A549 (cell line): ENCODE measurements around the gene ARHGAP12. TPM values are rescaled to one million over a fixed set of nuclear protein-coding genes. Genes with fewer than 3 reads are reported as not detected.

ENCODE experiments used
- ATAC-seq, 2 experiments: fragments of 200-7000 bp in 1 of 2; fragments of >200 bp in 1 of 2; cut with Nextera tagmentation in 1 of 2; cut with Tn5 transposase in 1 of 2; 3 replicates each; pipeline versions ENCODE4 v1.8.0 to v1.9.1; 2018 to 2020; ENCODE audit warnings: mild to moderate bottlenecking in 1 of 2, moderate library complexity in 1 of 2
- CTCF ChIA-PET: fragments of 300-600 bp; sonication (Branson Sonifier 250); formaldehyde crosslinking; extraction: SDS; loops from one replicate; lab custom pipeline; 2021; ENCODE audit warnings: antibody characterized with exemption, inconsistent platforms; lab: Yijun Ruan, JAX
- POLR2A ChIA-PET: fragments of 350-600 bp; formaldehyde crosslinking; extraction: SDS; loops from one replicate; lab custom pipeline; 2021; ENCODE audit warnings: antibody characterized with exemption, inconsistent platforms; lab: Yijun Ruan, JAX
- DNase-seq, 2 experiments: peaks; one replicate each; pipeline versions ENCODE4 v3.0.0 to v3.0.0-alpha.2; 2011 to 2016; ENCODE audit warnings: low read depth in 1 of 2, low spot score in 1 of 2
- FAIRE-seq: peaks from 2 replicates; lab custom pipeline; 2011; peaks lifted over from hg19 to GRCh38; lab: Jason Lieb, UNC
- H3K27ac ChIP-seq, 2 experiments: fragments of >200 bp; sonication (Bioruptor Twin); formaldehyde crosslinking; 3 replicates each; pipeline ENCODE4 v1.5.1; 2016 to 2017
- H3K4me1 ChIP-seq: fragments of >200 bp; sonication (Bioruptor Twin); formaldehyde crosslinking; 3 replicates; pipeline ENCODE4 v1.6.1; 2016
- H3K4me2 ChIP-seq: fragments of >200 bp; sonication (Bioruptor Twin); formaldehyde crosslinking; 3 replicates; pipeline ENCODE4 v1.6.1; 2016
- H3K4me3 ChIP-seq: fragments of >200 bp; sonication (Bioruptor Twin); formaldehyde crosslinking; 3 replicates; pipeline ENCODE4 v1.5.1; 2016
- H3K9me3 ChIP-seq: fragments of >200 bp; sonication (Bioruptor Twin); formaldehyde crosslinking; 3 replicates; pipeline ENCODE4 v1.6.1; 2016
- CBX2 ChIP-seq: fragments of 200-600 bp; sonication (generic); IDR thresholded peaks from 2 replicates; pipeline ENCODE4 v1.6.1; 2016; ENCODE audit warnings: low read depth, mild to moderate bottlenecking, borderline replicate concordance
- CBX8 ChIP-seq: fragments of 200-600 bp; sonication (generic); IDR thresholded peaks from 2 replicates; pipeline ENCODE4 v1.6.1; 2016
- ESRRA ChIP-seq: fragments of 150-350 bp; IDR thresholded peaks from 2 replicates; pipeline ENCODE4 v1.6.1; 2014; ENCODE audit warnings: mild to moderate bottlenecking, low read length, borderline replicate concordance
- FOSB ChIP-seq: fragments of 250-450 bp; sonication (Bioruptor Pico); IDR thresholded peaks from 2 replicates; pipeline ENCODE4 v1.5.0; 2020; ENCODE audit warnings: mild to moderate bottlenecking, moderate library complexity
- GATA3 ChIP-seq: IDR thresholded peaks from 2 replicates; pipeline ENCODE4 v1.6.1; 2012; ENCODE audit warnings: borderline replicate concordance
- HDAC2 ChIP-seq: fragments of 200-600 bp; sonication (generic); IDR thresholded peaks from 2 replicates; pipeline ENCODE4 v1.6.1; 2016
- HES2 ChIP-seq: fragments of >200 bp; sonication (Bioruptor Twin); formaldehyde crosslinking; IDR thresholded peaks from 2 replicates; pipeline ENCODE4 v1.6.1; 2016
- HEYL ChIP-seq: fragments of 250-450 bp; sonication (Bioruptor Pico); IDR thresholded peaks from 2 replicates; pipeline ENCODE4 v1.8.0; 2021; ENCODE audit warnings: mild to moderate bottlenecking, moderate library complexity
- HOXB5 ChIP-seq: fragments of 250-450 bp; sonication (Bioruptor Pico); IDR thresholded peaks from 2 replicates; pipeline ENCODE4 v1.5.0; 2020; ENCODE audit warnings: mild to moderate bottlenecking, moderate library complexity
- JUN ChIP-seq, 2 experiments: fragments of >200 bp; sonication (Bioruptor Twin); formaldehyde crosslinking; IDR thresholded peaks; 2 replicates in 1 of 2; 3 replicates in 1 of 2; pipeline ENCODE4 v1.6.1; 2016 to 2017
- NPAS2 ChIP-seq: fragments of 250-450 bp; sonication (Bioruptor Pico); IDR thresholded peaks from 2 replicates; pipeline ENCODE4 v1.8.0; 2022; ENCODE audit warnings: mild to moderate bottlenecking, moderate library complexity, borderline replicate concordance
- PBX3 ChIP-seq: IDR thresholded peaks from 2 replicates; pipeline ENCODE4 v1.6.1; 2012
- PHF8 ChIP-seq: fragments of 200-600 bp; sonication (generic); IDR thresholded peaks from 2 replicates; pipeline ENCODE4 v1.6.1; 2016; ENCODE audit warnings: low read depth, mild to moderate bottlenecking, antibody characterized with exemption, moderate library complexity, borderline replicate concordance
- RAD21 ChIP-seq, 2 experiments: fragments of >200 bp in 1 of 2; sonication (Bioruptor Twin) in 1 of 2; formaldehyde crosslinking in 1 of 2; IDR thresholded peaks in 1 of 2; conservative IDR thresholded peaks in 1 of 2; 2 replicates in 1 of 2; 3 replicates in 1 of 2; pipeline ENCODE4 v1.6.1; 2012 to 2018; ENCODE audit warnings: inconsistent platforms in 1 of 2
- RFX5 ChIP-seq: fragments of 450-650 bp; IDR thresholded peaks from 2 replicates; pipeline ENCODE4 v1.7.1; 2014; ENCODE audit warnings: antibody characterized with exemption, mild to moderate bottlenecking, moderate library complexity
- RNF2 ChIP-seq: fragments of 200-600 bp; sonication (generic); IDR thresholded peaks from 2 replicates; pipeline ENCODE4 v1.6.1; 2016; ENCODE audit warnings: low read depth, mild to moderate bottlenecking, antibody characterized with exemption, moderate library complexity, borderline replicate concordance
- USF2 ChIP-seq: fragments of 450-650 bp; IDR thresholded peaks from 2 replicates; pipeline ENCODE4 v1.6.1; 2014; ENCODE audit warnings: antibody characterized with exemption
- WGBS: methylation state at CpG from one replicate; pipeline ENCODE4 v1.1.6; 2017; ENCODE audit errors: missing lambda C conversion rate; 5-methylcytosine and 5-hydroxymethylcytosine counted together
- polyA plus RNA-seq, 4 experiments: library from polyadenylated mRNA; depleted of rRNA in 3 of 4; stranded (reverse); fragments of >200 nt; fragmentation: RNase III in 1 of 4; extraction: RNeasy Plus Mini Kit Qiagen cat#74134 plus additional on column Dnase treatment in 1 of 4; gene quantifications; 2 replicates in 3 of 4; 3 replicates in 1 of 4; pipeline ENCODE4 v1.2.3, GENCODE V29; 2011 to 2017
- TF ChIP-seq, protein P1 (sequence below): fragments of >200 bp; sonication (Bioruptor Twin); formaldehyde crosslinking; IDR thresholded peaks from 3 replicates; pipeline ENCODE4 v1.5.1; 2016

The ARHGAP12 gene
- polyA plus RNA-seq, 2 of the 4 experiments (the other 2 are of a cell fraction) = 22.1 to 49.3 TPM

- H3K4me1 ChIP-seq = peaks cover 84% of the 10 kb centered on the region
- peak; percentile 61 for FAIRE-seq
- TF ChIP-seq RNF2 (no peak), HDAC2 (no peak), HOXB5 (CRISPR knock-in tag) (no peak), JUN (IDR thresholded peaks at IDR 0.05) (no peak), CBX8 (no peak), RAD21 (conservative IDR thresholded peaks at IDR 0.05 in 1 of 2, IDR thresholded peaks at IDR 0.05 in 1 of 2) (no peak), CBX2 (no peak), RFX5 (no peak), GATA3 (no peak), HES2 (no peak)
- TF ChIP-seq, all 56 proteins: peak for 0
- CTCF ChIA-PET = interaction anchor here (0.8 to 1.9 kb wide), 2 partner anchors 25 to 62 kb away, joined by 3 to 4 read pairs; no protein-coding TSS in a partner anchor
- Histone ChIP-seq H3K4me2 (no peak overlapping the region), H3K9me3 (no peaks in the 10 kb centered on the region), H3K4me3 (no peak overlapping the region), H3K27ac (no peak overlapping the region)
- ATAC-seq (no peak), DNase-seq (no peak)
- POLR2A ChIA-PET = interaction anchor here (0.6 to 0.8 kb wide), 2 partner anchors 9 to 43 kb away, joined by 3 read pairs; partner anchors contain the start of gene ARHGAP12
Measured at GRCh38 chr10:31885971-31886370, 42.7 kb downstream of the ARHGAP12 start.

DNA sequence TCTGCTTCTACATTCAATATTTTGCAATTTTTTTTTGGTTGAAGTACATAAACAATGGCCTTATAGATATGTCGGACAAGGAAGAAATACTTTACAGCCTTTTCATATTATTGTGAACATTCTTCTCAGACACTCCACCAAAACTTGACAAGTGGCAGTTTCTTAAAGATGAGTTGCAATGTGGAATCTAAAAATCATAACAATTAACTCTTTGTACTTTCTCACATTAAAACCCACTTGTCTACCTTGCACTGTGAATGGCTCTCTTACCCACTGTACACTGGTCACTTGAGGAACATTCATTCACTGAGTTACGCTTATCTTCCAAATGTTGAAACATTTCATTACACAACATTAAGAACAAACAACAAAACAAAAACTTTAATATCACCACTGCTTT, 44.2 kb downstream of the ARHGAP12 start:
- TF ChIP-seq HEYL = no peak
- no peak for TF ChIP-seq RFX5
- no peak for TF ChIP-seq PBX3
- TF ChIP-seq USF2 = no peak
- TF ChIP-seq PHF8 = no peak
- no peak for TF ChIP-seq ESRRA
- ATAC-seq = no peak
- peaks cover 92% of the 10 kb centered on the region for H3K4me1 ChIP-seq
- FAIRE-seq = no peak
- H3K4me3 ChIP-seq = no peak overlapping the region
- WGBS = 81% methylated on average over 2 of the region's 2 CpGs
- CTCF ChIA-PET = interaction anchor here (3.7 kb wide), 1 partner anchor 13 kb away, joined by 12 read pairs; no protein-coding TSS in a partner anchor
- H3K9me3 ChIP-seq = no peaks in the 10 kb centered on the region
- POLR2A ChIA-PET = interaction anchor here (1.2 to 3.2 kb wide), 2 partner anchors 43 to 45 kb away, joined by 3 to 19 read pairs; partner anchors contain the start of gene ARHGAP12
- H3K27ac ChIP-seq = peak overlapping the region; percentile 50 to 81
- DNase-seq = no peak
- H3K4me2 ChIP-seq = peak overlapping the region; percentile 70

DNA sequence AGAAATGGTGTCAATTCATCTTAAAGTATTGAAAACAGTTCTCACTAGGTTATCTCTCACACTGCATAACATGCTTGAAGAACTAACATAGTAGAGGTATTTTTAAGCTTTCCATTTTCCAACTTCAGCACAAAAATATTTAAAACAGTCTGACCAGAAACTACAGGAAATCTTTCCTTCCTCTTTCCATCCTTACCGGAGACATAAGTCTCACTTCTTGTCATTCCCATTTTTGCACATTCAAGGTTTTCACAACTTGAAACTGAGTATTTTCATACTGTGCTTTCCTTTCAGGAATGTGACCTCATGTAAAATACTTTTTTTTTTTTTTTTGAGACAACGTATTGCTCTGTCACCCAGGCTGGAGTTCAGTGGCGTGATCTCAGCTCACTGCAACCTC, 45.2 kb downstream of the ARHGAP12 start:
- DNase-seq (no peak), ATAC-seq (0 out of 6 replicates have a peak, but pooled peaks of 1 of the 2 experiments have one; percentile 6), FAIRE-seq (peak; percentile 85)
- H3K9me3 ChIP-seq = no peaks in the 10 kb centered on the region
- no peak overlapping the region for H3K4me3 ChIP-seq
- H3K4me1 ChIP-seq = peaks cover 92% of the 10 kb centered on the region
- peak overlapping the region; percentile 81 to 89 for H3K27ac ChIP-seq
- no peak for TF ChIP-seq CBX2
- no peak for TF ChIP-seq HDAC2
- TF ChIP-seq, protein P1, sequence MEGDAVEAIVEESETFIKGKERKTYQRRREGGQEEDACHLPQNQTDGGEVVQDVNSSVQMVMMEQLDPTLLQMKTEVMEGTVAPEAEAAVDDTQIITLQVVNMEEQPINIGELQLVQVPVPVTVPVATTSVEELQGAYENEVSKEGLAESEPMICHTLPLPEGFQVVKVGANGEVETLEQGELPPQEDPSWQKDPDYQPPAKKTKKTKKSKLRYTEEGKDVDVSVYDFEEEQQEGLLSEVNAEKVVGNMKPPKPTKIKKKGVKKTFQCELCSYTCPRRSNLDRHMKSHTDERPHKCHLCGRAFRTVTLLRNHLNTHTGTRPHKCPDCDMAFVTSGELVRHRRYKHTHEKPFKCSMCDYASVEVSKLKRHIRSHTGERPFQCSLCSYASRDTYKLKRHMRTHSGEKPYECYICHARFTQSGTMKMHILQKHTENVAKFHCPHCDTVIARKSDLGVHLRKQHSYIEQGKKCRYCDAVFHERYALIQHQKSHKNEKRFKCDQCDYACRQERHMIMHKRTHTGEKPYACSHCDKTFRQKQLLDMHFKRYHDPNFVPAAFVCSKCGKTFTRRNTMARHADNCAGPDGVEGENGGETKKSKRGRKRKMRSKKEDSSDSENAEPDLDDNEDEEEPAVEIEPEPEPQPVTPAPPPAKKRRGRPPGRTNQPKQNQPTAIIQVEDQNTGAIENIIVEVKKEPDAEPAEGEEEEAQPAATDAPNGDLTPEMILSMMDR = no peak
- TF ChIP-seq NPAS2 = no peak
- TF ChIP-seq FOSB (CRISPR knock-in tag) = no peak
- 42% methylated on average over 3 of the region's 3 CpGs for WGBS
- CTCF ChIA-PET = interaction anchor here (0.7 to 3.7 kb wide), 4 partner anchors 12 to 564 kb away, joined by 3 to 12 read pairs (median 6); partner anchors contain the start of gene ZEB1
- POLR2A ChIA-PET = interaction anchor here (1.2 to 3.2 kb wide), 2 partner anchors 44 to 46 kb away, joined by 3 to 19 read pairs; partner anchors contain the start of gene ARHGAP12
- H3K4me2 ChIP-seq = peak overlapping the region; percentile 70
